Activated CD8-positive, alpha-beta memory T cell treated with anti-CD3 and anti-CD28 coated beads, Interleukin-2, amount 50 U/mL, for 4 hours (primary cell): ENCODE data around the gene CACHD1.

Source experiments
- DNase-seq: peaks from one replicate; pipeline ENCODE4 v3.0.0-alpha.2; 2020

Gene CACHD1

GRCh38 chr1:64525116-64525686, 55.3 kb downstream of the CACHD1 start:
- DNase-seq: no peak

GRCh38 chr1:64526312-64526711, 56.4 kb downstream of the CACHD1 start:
- DNase-seq: no peak

- DNase-seq: no peak
Observed at GRCh38 chr1:64527165-64527564, 57.2 kb downstream of the CACHD1 start.

- no peak for DNase-seq
Observed at GRCh38 chr1:64527786-64528185, 57.9 kb downstream of the CACHD1 start.

GRCh38 chr1:64530969-64531692, 61.2 kb downstream of the CACHD1 start:
- DNase-seq: no peak

GRCh38 chr1:64532646-64533045, 62.7 kb downstream of the CACHD1 start:
- no peak for DNase-seq

GRCh38 chr1:64535938-64536835, 66.3 kb downstream of the CACHD1 start:
- DNase-seq: no peak

GRCh38 chr1:64536836-64537490, 67.0 kb downstream of the CACHD1 start:
- no peak for DNase-seq

GRCh38 chr1:64537942-64538341, 68.0 kb downstream of the CACHD1 start:
- DNase-seq: no peak

- no peak for DNase-seq
Observed at GRCh38 chr1:64538389-64538788, 68.5 kb downstream of the CACHD1 start.

- DNase-seq: no peak
Observed at GRCh38 chr1:64539289-64539688, 69.4 kb downstream of the CACHD1 start.

GRCh38 chr1:64539781-64540218, 69.9 kb downstream of the CACHD1 start:
- DNase-seq: no peak

- DNase-seq: no peak
Observed at GRCh38 chr1:64540265-64540791, 70.4 kb downstream of the CACHD1 start.

GRCh38 chr1:64542118-64542517, 72.2 kb downstream of the CACHD1 start:
- no peak for DNase-seq

GRCh38 chr1:64543831-64544230, 73.9 kb downstream of the CACHD1 start:
- DNase-seq: no peak

- no peak for DNase-seq
Observed at GRCh38 chr1:64545118-64545843, 75.4 kb downstream of the CACHD1 start.

- no peak for DNase-seq
Observed at GRCh38 chr1:64546013-64546412, 76.1 kb downstream of the CACHD1 start.

GRCh38 chr1:64549464-64550239, 79.7 kb downstream of the CACHD1 start:
- no peak for DNase-seq

GRCh38 chr1:64550510-64550909, 80.6 kb downstream of the CACHD1 start:
- DNase-seq: no peak

- DNase-seq: no peak
Observed at GRCh38 chr1:64550946-64551605, 81.1 kb downstream of the CACHD1 start.

- DNase-seq: no peak
Observed at GRCh38 chr1:64553285-64553684, 83.4 kb downstream of the CACHD1 start.
